HG03139 (cell line): ENCODE results near the gene ZNF653.
"Not testable (repeated sequence)": the region's sequence is repeated elsewhere in the genome, so short reads cannot be mapped to it uniquely, and the experiment has no call there.

Experiments used
- ATAC-seq: cut with Tn5 transposase; IDR thresholded peaks from one replicate; pipeline ENCODE4 v1.9.1; 2021; ENCODE audit not compliant: unreplicated experiment

The ZNF653 gene

DNA sequence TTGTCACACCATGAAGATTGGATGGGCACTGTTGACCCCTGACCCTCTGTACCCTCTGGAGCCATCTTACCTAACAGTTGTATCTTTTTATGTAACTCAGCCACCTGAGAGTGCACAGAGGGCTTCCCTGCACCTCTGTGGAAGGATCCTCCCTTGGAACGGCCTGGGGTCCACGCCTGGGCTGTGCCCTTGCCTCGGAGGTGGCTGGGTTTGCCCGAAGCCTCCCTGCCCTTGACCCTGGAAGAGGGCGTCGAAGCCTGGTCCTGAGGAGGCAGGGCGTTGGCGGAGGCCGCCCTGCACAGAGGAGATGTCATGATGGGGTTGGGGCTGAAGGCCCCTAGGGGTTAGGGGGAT, 71.0 kb downstream of the ZNF653 start:
- ATAC-seq, result no peak

DNA sequence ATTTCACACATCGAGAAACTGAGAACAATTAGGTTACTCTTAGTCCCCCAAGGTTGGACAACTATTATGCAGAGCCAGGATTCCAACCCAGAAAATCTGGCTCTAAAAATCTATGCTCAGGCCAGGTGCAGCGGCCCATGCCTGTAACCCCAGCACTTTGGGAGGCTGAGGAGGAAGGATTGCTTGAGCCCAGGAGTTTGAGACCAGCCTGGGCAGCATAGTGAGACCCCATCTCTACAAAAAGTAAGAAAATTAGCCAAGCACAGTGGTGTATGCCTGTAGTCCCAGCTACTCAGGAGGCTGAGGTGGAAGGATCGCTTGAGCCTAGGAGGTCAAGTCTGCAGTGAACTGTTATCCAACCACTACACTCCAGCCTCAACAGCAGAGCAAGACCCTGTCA, 72.1 kb downstream of the ZNF653 start:
- not testable (repeated sequence) for ATAC-seq
